SHP77 (cell line): ENCODE results near the gene KLHL30.

Experiments used
- DNase-seq, 2 experiments: peaks; one replicate each; lab custom pipeline; 2025; lab: John Stamatoyannopoulos, UW

KLHL30 gene

GRCh38 chr2:238187618-238188548 is 49.4 kb downstream of the KLHL30 start:
- no peak for DNase-seq

GRCh38 chr2:238190445-238190844 is 52.0 kb downstream of the KLHL30 start:
- no peak for DNase-seq
